Measurements from ENCODE around the gene SEMA4C. TPM values are rescaled to one million over a fixed set of nuclear protein-coding genes. Genes with fewer than 3 reads are reported as not detected.

Gene SEMA4C
- total RNA-seq, 1 experiment from 2014 or later = 16.3 TPM

GRCh38 chr2:96821113-96821675 is 48.7 kb downstream of the SEMA4C start:
- no peak for DNase-seq (ENCODE audit: unreplicated experiment)
- ChIA-PET POLR2A (interaction anchor here (1.5 kb wide), 1 partner anchor 184 kb away, joined by 5 read pairs; no protein-coding TSS in a partner anchor), CTCF (interaction anchor here (1.3 to 1.4 kb wide), 2 partner anchors 10 to 129 kb away, joined by 4 to 7 read pairs; no protein-coding TSS in a partner anchor)
- no peak overlapping the region for H3K4me3 Mint-ChIP-seq (ENCODE audit: unreplicated experiment)
- intact Hi-C loops (cut with micrococcal nuclease) = no loop called here
- H3K27ac Mint-ChIP-seq (ENCODE audit: low read depth, unreplicated experiment) = no peak overlapping the region
- peaks cover 20% of the 10 kb centered on the region for H3K4me1 Mint-ChIP-seq (ENCODE audit: insufficient read depth, unreplicated experiment)
- peaks cover 38% of the 10 kb centered on the region for H3K36me3 Mint-ChIP-seq (ENCODE audit: insufficient read depth, unreplicated experiment)
- no peak for TF ChIP-seq CTCF (IDR thresholded peaks at IDR 0.05; ENCODE audit: unreplicated experiment)
- no TSS peak for BruUV-seq (replicated peaks)
- no peaks in the 10 kb centered on the region for H3K27me3 Mint-ChIP-seq (ENCODE audit: insufficient read depth, unreplicated experiment)
- no peaks in the 10 kb centered on the region for H3K9me3 Mint-ChIP-seq (ENCODE audit: unreplicated experiment)

GRCh38 chr2:96819876-96820511 is 49.9 kb downstream of the SEMA4C start:
- DNase-seq (ENCODE audit: unreplicated experiment) = no peak
- intact Hi-C loops (cut with micrococcal nuclease) = no loop called here
- no peaks in the 10 kb centered on the region for H3K9me3 Mint-ChIP-seq (ENCODE audit: unreplicated experiment)
- no peak for TF ChIP-seq CTCF (IDR thresholded peaks at IDR 0.05; ENCODE audit: unreplicated experiment)
- no peaks in the 10 kb centered on the region for H3K27me3 Mint-ChIP-seq (ENCODE audit: insufficient read depth, unreplicated experiment)
- H3K4me3 Mint-ChIP-seq (ENCODE audit: unreplicated experiment) = no peak overlapping the region
- H3K27ac Mint-ChIP-seq (ENCODE audit: low read depth, unreplicated experiment) = no peak overlapping the region
- POLR2A ChIA-PET = interaction anchor here (0.7 to 1.5 kb wide), 2 partner anchors 31 to 183 kb away, joined by 4 to 5 read pairs; no protein-coding TSS in a partner anchor
- CTCF ChIA-PET = interaction anchor here (1.3 to 1.4 kb wide), 2 partner anchors 11 to 130 kb away, joined by 4 to 7 read pairs; no protein-coding TSS in a partner anchor
- peaks cover 32% of the 10 kb centered on the region for H3K36me3 Mint-ChIP-seq (ENCODE audit: insufficient read depth, unreplicated experiment)
- H3K4me1 Mint-ChIP-seq (ENCODE audit: insufficient read depth, unreplicated experiment) = peaks cover 20% of the 10 kb centered on the region
- no TSS peak for BruUV-seq (replicated peaks)

- Mint-ChIP-seq H3K36me3 (ENCODE audit: insufficient read depth, unreplicated experiment) (peaks cover 26% of the 10 kb centered on the region), H3K4me3 (ENCODE audit: unreplicated experiment) (no peak overlapping the region), H3K27ac (ENCODE audit: low read depth, unreplicated experiment) (no peak overlapping the region), H3K4me1 (ENCODE audit: insufficient read depth, unreplicated experiment) (peaks cover 20% of the 10 kb centered on the region), H3K9me3 (ENCODE audit: unreplicated experiment) (no peaks in the 10 kb centered on the region), H3K27me3 (ENCODE audit: insufficient read depth, unreplicated experiment) (no peaks in the 10 kb centered on the region)
- BruUV-seq (replicated peaks) = no TSS peak
- TF ChIP-seq CTCF (IDR thresholded peaks at IDR 0.05; ENCODE audit: unreplicated experiment) = no peak
- ChIA-PET CTCF (interaction anchor here (0.6 to 1.1 kb wide), 3 partner anchors 49 to 264 kb away, joined by 3 read pairs; no protein-coding TSS in a partner anchor), POLR2A (interaction anchor here (1.3 kb wide), 1 partner anchor 13 kb away, joined by 4 read pairs; no protein-coding TSS in a partner anchor)
- intact Hi-C loops (cut with micrococcal nuclease) = no loop called here
- no peak for DNase-seq (ENCODE audit: unreplicated experiment)
Observed at GRCh38 chr2:96819128-96819875, 50.6 kb downstream of the SEMA4C start.

- BruUV-seq (replicated peaks) = TSS peak; percentile 23
- no peak overlapping the region for H3K27ac Mint-ChIP-seq (ENCODE audit: low read depth, unreplicated experiment)
Observed at GRCh38 chr2:96817882-96818281, 52.0 kb downstream of the SEMA4C start.

More at GRCh38 chr2:96817882-96818281, 52.0 kb downstream of the SEMA4C start:
- POLR2A ChIA-PET = interaction anchor here (0.9 to 3.1 kb wide), 5 partner anchors 14 to 50 kb away, joined by 4 to 16 read pairs (median 9); partner anchors contain the start of gene ANKRD39
- Mint-ChIP-seq H3K4me3 (ENCODE audit: unreplicated experiment) (peak overlapping the region; percentile 77), H3K27me3 (ENCODE audit: insufficient read depth, unreplicated experiment) (no peaks in the 10 kb centered on the region), H3K4me1 (ENCODE audit: insufficient read depth, unreplicated experiment) (peaks cover 20% of the 10 kb centered on the region), H3K9me3 (ENCODE audit: unreplicated experiment) (no peaks in the 10 kb centered on the region), H3K36me3 (ENCODE audit: insufficient read depth, unreplicated experiment) (peaks cover 21% of the 10 kb centered on the region)
- CTCF ChIA-PET = interaction anchor here (0.5 to 1.1 kb wide), 4 partner anchors 40 to 263 kb away, joined by 3 to 5 read pairs (median 3); partner anchors contain the start of gene ANKRD39
- intact Hi-C loops (cut with micrococcal nuclease) = loop anchor here (2.0 kb wide), 1 partner anchor 143 kb away; no protein-coding TSS in a partner anchor
- no peak for TF ChIP-seq CTCF (IDR thresholded peaks at IDR 0.05; ENCODE audit: unreplicated experiment)
- DNase-seq (ENCODE audit: unreplicated experiment) = no peak
